Activated CD8-positive, alpha-beta T cell treated with anti-CD3 and anti-CD28 coated beads, Interleukin-2, amount 10 ng/mL, durations not matched to agents 7 days and 5 days (primary cell): Measurements from ENCODE around the gene KLHL35. TPM values are rescaled to one million over a fixed set of nuclear protein-coding genes. Genes with fewer than 3 reads are reported as not detected.
A peak's percentile ranks its signal among the peaks of the same experiment; 100 is the strongest.

Experiments
- ATAC-seq: fragments of 150-1000 bp; cut with Tn5 transposase; one replicate; pipeline ENCODE4 v1.10.0; 2021; ENCODE audit warnings: moderate library complexity
- CTCF ChIA-PET: fragments of 350-600 bp; sonication (Branson Sonifier 250); formaldehyde crosslinking; loops from one replicate; lab custom pipeline; 2021; ENCODE audit warnings: antibody characterized with exemption; lab: Charles Lee
- POLR2A ChIA-PET: fragments of 350-600 bp; sonication (Branson Sonifier 250); formaldehyde crosslinking; loops from one replicate; lab custom pipeline; 2021; ENCODE audit warnings: antibody characterized with exemption; lab: Charles Lee
- DNase-seq: peaks from one replicate; pipeline ENCODE4 v3.0.0-alpha.2; 2020
- H3K27ac Mint-ChIP-seq: one replicate; pipeline ENCODE4 v1.8.0; 2021; ENCODE audit warnings: mild to moderate bottlenecking, mixed read lengths
- H3K27me3 Mint-ChIP-seq: one replicate; pipeline ENCODE4 v1.8.0; 2021; ENCODE audit warnings: low read depth, mixed read lengths
- H3K36me3 Mint-ChIP-seq: one replicate; pipeline ENCODE4 v1.8.0; 2021; ENCODE audit warnings: low read depth, mixed read lengths
- H3K4me1 Mint-ChIP-seq: one replicate; pipeline ENCODE4 v1.8.0; 2021; ENCODE audit warnings: low read depth, mixed read lengths
- H3K4me3 Mint-ChIP-seq: one replicate; pipeline ENCODE4 v1.8.0; 2021; ENCODE audit warnings: mild to moderate bottlenecking, mixed read lengths
- H3K9me3 Mint-ChIP-seq: one replicate; pipeline ENCODE4 v1.8.0; 2022; ENCODE audit warnings: mixed read lengths; ENCODE audit not compliant: insufficient read depth
- total RNA-seq, 2 experiments: library from RNA; stranded (reverse); gene quantifications; one replicate each; pipeline ENCODE4 v1.2.3, GENCODE V29; 2021

The KLHL35 gene
- total RNA-seq, 2 experiments from 2014 or later, result 0.26 to 0.31 TPM

DNA sequence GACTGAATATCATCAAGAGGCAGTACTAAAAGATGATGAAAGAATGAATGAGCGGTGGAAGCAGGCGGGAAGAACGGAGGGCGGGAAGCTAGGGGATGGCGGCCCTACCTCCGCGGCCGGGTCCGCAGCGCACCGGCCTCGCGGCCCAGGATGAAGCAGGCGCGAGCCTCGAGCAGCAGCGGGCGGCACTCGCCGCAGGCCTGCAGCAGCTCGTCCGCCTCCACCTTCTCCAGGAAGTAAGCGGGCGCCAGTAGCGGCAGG lies 3.4 kb downstream of the KLHL35 start:
- peaks cover 4% of the 10 kb centered on the region for H3K9me3 Mint-ChIP-seq
- ChIA-PET CTCF (interaction anchor here (0.9 to 1.4 kb wide), 5 partner anchors 13 to 150 kb away, joined by 4 to 5 read pairs (median 4); no protein-coding TSS in a partner anchor), POLR2A (interaction anchor here (1.0 kb wide), 1 partner anchor 47 kb away, joined by 3 read pairs; no protein-coding TSS in a partner anchor)
- peak overlapping the region; percentile 61 for H3K4me3 Mint-ChIP-seq
- DNase-seq, result no peak
- H3K27me3 Mint-ChIP-seq, result peaks cover 45% of the 10 kb centered on the region
- H3K36me3 Mint-ChIP-seq, result peaks cover 6% of the 10 kb centered on the region
- no peak for ATAC-seq
- H3K4me1 Mint-ChIP-seq, result peaks cover 16% of the 10 kb centered on the region
- H3K27ac Mint-ChIP-seq, result peak overlapping the region; percentile 50

DNA sequence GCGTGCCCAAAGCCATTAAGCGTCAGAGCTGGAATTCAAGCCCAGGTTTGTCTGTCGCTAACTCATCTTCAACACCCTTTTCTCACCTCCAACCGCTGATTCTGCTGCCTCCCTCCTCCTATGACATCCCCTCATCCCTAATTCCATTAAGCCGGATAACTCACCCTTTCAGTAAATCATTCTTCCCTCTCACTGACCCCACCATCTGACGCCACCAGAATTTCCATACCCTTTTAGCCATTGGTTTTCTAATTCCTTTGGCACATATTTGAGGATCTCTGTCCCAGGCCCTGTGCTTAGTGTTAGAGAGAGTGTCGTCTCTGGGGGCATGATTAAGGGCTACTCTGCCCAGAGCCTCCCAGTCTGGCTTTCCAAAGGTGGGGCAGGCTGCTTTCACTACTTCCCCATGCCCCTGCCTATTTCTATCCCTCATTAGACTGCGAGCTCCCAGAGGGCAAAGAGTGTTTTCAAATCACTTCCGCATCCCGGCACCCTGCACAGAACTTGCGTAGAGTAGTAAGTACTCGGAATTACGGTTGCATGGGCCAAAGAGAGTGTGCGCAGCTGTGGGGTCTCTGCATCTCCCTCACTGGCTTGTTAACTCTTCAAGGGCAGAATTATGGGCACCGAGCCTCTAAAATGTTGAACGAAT lies 3.9 kb downstream of the KLHL35 start:
- Mint-ChIP-seq H3K36me3 (peaks cover 6% of the 10 kb centered on the region), H3K9me3 (peaks cover 4% of the 10 kb centered on the region), H3K4me3 (peak overlapping the region; percentile 61), H3K4me1 (peaks cover 16% of the 10 kb centered on the region), H3K27me3 (peaks cover 45% of the 10 kb centered on the region), H3K27ac (peak overlapping the region; percentile 50)
- CTCF ChIA-PET, result interaction anchor here (0.9 to 1.4 kb wide), 6 partner anchors 13 to 149 kb away, joined by 3 to 5 read pairs (median 4); no protein-coding TSS in a partner anchor
- no peak for DNase-seq
- POLR2A ChIA-PET, result no interaction called here
- no peak for ATAC-seq

DNA sequence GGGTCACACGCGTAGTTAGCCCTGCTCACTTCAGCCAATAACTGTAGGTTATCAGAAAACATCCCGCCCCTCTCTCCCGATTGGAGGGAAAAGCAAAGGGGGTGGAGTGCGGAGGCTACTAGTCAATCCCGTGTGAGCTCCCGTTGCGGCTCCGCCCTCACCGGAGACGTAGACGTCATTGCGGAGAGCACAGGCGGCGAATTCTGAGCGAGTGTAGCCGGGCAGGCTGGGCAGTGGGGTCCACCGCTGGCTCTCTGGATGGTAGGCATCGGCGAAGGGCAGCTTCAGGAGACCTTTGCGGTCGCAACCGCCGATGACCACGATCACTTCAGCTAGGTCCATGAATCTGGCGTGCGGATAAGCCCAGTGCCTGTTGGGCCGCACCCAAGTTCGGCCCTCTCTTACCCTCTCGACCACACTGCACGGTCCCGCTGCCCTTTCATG lies 4.7 kb downstream of the KLHL35 start:
- Mint-ChIP-seq H3K4me3 (no peak overlapping the region), H3K36me3 (peaks cover 6% of the 10 kb centered on the region), H3K27me3 (peaks cover 43% of the 10 kb centered on the region), H3K9me3 (peaks cover 4% of the 10 kb centered on the region), H3K27ac (no peak overlapping the region), H3K4me1 (peaks cover 16% of the 10 kb centered on the region)
- ChIA-PET CTCF (interaction anchor here (0.9 to 1.2 kb wide), 2 partner anchors 20 to 152 kb away, joined by 3 read pairs; no protein-coding TSS in a partner anchor), POLR2A (no interaction called here)
- peak; percentile 33 for ATAC-seq
- peak; percentile 59 for DNase-seq

DNA sequence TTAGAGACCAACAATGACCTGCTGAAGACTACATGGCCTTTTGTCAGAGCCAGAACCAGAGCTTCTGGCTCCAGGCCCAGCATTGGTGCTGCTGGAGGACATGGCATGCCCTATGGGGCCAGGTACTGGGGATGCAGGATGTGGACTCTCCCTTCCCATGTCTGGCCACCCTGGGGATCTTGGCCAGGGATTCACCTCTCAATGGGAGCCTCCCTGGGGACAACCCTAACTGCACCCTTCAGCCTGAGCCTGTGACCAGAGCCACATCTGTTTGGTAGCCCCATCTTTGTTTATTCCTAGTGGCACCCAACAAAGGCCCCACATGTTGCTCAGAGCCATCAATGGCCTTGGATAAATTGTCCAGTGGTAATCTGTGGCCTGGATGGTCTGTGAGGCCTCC lies 5.8 kb downstream of the KLHL35 start:
- Mint-ChIP-seq H3K27ac (no peak overlapping the region), H3K36me3 (peaks cover 9% of the 10 kb centered on the region), H3K4me3 (no peak overlapping the region), H3K27me3 (peaks cover 34% of the 10 kb centered on the region), H3K9me3 (peaks cover 4% of the 10 kb centered on the region), H3K4me1 (peaks cover 16% of the 10 kb centered on the region)
- ChIA-PET POLR2A (no interaction called here), CTCF (interaction anchor here (0.8 to 1.1 kb wide), 2 partner anchors 19 to 105 kb away, joined by 3 read pairs; no protein-coding TSS in a partner anchor)
- no peak for ATAC-seq
- no peak for DNase-seq

DNA sequence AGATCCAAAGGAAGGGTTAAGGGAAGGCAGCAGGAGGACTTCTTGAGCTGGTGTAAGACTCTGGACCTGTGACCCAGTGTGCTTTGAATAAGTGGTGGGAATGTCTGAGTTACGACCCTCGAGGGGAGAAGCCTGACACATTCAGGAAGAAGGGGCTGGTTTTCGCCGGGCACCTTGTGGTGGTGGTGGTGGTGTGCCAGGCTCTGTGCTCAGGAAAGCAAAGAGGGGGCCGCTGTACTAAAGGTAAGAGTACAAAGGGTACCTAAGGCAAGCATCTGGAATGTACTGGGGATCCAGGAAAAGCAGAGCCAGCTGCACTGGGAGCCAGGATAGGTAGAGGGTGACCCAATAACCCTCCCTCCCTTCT lies 6.3 kb downstream of the KLHL35 start:
- ChIA-PET POLR2A (no interaction called here), CTCF (interaction anchor here (0.8 to 1.1 kb wide), 2 partner anchors 19 to 105 kb away, joined by 3 read pairs; no protein-coding TSS in a partner anchor)
- no peak overlapping the region for H3K27ac Mint-ChIP-seq
- DNase-seq (no peak), ATAC-seq (no peak)
- H3K27me3 Mint-ChIP-seq, result peaks cover 29% of the 10 kb centered on the region
- H3K9me3 Mint-ChIP-seq, result peaks cover 4% of the 10 kb centered on the region
- H3K4me3 Mint-ChIP-seq, result no peak overlapping the region
- H3K36me3 Mint-ChIP-seq, result peaks cover 9% of the 10 kb centered on the region
- peaks cover 16% of the 10 kb centered on the region for H3K4me1 Mint-ChIP-seq

DNA sequence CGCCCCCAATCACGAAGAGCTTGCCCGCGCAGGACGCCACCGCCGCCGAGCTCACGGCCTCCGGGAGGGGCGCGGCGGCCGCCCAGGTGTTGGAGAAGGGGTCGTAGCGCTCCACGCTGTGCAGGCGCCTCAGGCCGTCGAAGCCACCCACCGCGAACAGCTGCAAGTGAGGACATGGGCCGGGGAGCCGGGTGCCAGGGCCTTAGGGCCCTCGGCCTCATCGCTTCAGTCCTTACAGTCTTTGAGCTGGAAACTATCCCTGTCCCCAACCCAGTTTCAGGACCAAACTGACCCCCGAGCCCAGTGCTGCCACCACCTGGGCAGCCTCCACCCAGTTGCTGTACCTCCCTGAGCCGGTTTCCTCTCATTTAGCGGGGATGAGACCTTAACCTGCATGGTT lies 7.6 kb downstream of the KLHL35 start:
- Mint-ChIP-seq H3K27me3 (peaks cover 16% of the 10 kb centered on the region), H3K36me3 (peaks cover 9% of the 10 kb centered on the region), H3K4me3 (no peak overlapping the region), H3K9me3 (peaks cover 4% of the 10 kb centered on the region), H3K4me1 (peaks cover 12% of the 10 kb centered on the region), H3K27ac (no peak overlapping the region)
- ATAC-seq (no peak), DNase-seq (no peak)
- CTCF ChIA-PET, result interaction anchor here (0.7 to 1.5 kb wide), 3 partner anchors 11 to 100 kb away, joined by 4 to 6 read pairs (median 4); partner anchors contain the start of gene GDPD5
- POLR2A ChIA-PET, result no interaction called here

DNA sequence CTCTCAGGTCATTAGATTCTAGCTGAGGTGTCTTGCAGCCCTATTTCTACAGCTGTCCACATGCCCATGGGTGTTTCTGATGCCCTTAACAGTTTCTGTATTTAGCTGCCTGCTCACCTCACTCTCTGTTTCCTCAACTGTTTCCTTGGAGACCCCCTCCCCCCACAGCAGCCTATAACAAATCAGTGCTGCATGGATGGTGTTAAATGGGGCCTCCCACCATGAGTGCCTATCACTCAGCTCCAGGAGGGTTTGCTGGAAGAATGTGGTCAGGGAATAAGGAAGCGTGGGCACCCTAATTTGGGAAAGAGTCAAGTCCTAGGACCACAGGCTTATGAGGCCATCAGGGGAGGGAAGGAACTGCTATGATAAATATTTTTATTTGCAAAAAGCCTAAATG lies 8.6 kb downstream of the KLHL35 start:
- POLR2A ChIA-PET, result no interaction called here
- ATAC-seq, result no peak
- Mint-ChIP-seq H3K27me3 (peaks cover 15% of the 10 kb centered on the region), H3K36me3 (peaks cover 8% of the 10 kb centered on the region), H3K4me3 (no peak overlapping the region), H3K27ac (no peak overlapping the region), H3K9me3 (peaks cover 3% of the 10 kb centered on the region), H3K4me1 (peaks cover 10% of the 10 kb centered on the region)
- CTCF ChIA-PET, result interaction anchor here (0.8 to 1.0 kb wide), 2 partner anchors 10 to 101 kb away, joined by 3 read pairs; partner anchors contain the start of gene GDPD5
- no peak for DNase-seq

DNA sequence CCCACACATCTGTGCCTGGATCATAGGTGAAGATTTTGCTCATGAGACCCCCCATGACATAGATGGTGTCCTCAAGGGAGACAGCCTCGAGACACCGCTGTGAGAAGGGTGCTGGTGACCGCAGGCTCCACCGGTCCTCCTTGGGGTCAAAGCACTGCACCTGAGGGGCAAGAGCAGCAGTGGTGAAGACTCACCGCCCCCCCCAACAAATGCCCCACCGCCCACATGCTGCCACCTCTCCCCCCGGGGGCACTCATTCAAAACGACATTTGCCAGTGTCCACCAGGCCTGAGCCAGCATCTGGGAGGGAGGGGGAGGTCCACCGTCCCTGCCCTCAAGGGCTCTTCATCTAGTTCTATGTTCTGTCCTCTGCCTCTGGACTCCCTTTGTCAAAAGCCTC lies 9.3 kb downstream of the KLHL35 start:
- Mint-ChIP-seq H3K36me3 (peaks cover 3% of the 10 kb centered on the region), H3K4me1 (peaks cover 3% of the 10 kb centered on the region), H3K4me3 (no peak overlapping the region), H3K27ac (no peak overlapping the region), H3K27me3 (peaks cover 8% of the 10 kb centered on the region), H3K9me3 (no peaks in the 10 kb centered on the region)
- CTCF ChIA-PET, result interaction anchor here (1.0 kb wide), 1 partner anchor 102 kb away, joined by 3 read pairs; the partner anchor contains the start of gene GDPD5
- ATAC-seq (no peak), DNase-seq (no peak)
- POLR2A ChIA-PET, result no interaction called here

DNA sequence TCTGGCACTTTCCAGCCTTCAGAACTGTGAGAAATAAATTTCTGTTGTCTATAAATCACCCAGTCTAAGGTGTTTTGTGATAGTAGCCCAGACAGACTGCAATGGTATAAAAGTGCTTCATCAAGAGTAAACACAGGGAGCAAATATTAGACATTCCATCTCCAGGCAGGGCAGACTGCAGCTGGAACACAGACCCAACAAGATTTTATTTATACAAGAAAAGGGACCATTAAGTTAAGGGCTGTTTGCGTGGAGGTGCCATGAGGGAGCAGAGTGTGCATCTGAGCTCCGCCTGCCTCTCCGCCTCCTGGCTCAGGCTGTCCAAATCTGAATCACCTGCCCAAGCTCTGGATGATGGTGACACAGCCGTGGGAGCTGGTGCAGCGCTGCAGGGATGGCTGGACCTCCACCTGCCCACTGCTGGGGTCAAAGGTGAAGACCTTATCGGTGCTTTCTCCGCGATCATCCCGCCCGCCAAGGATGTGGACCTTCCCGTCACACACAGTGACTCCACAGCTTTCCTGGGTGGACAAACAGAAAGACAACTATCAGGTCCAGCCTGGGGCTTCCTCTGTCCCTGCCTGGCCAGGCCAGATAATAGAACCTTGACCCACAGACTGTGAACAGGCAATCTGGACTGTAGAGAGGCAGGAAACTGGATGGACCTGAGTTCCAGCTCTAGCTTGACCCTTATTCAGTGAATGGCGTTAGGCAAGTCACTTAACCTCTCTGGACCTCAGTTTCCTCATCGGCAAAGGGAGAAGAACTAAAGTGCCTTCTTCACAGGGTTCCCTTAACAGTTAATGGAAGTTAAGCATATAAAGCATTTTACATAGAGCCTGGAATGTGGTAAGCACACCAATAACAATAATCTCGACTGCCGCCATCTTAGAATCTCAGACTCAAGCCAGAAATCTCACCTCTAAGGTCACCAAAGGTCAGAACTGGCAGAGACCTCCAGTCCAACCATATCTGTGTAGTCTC lies 10.5 kb downstream of the KLHL35 start:
- no peak for DNase-seq
- CTCF ChIA-PET, result no interaction called here
- H3K4me1 Mint-ChIP-seq, result no peaks in the 10 kb centered on the region

DNA sequence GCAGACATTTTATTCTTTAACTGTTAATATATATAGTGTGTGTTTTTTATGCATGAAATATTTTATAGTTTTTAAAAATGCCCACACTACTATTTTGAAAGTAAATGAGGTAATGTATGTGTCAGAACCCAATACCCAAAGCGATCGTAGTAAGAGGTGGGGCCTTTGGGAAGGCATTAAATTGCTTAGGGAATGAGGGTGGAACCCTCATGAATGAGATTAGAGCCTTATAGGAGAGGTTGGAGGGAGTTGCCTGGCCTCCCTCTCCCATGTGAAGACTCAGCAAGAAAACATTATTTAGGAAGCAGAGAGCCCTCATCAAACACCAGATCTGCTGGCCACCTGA lies 11.1 kb downstream of the KLHL35 start:
- H3K27ac Mint-ChIP-seq, result peak overlapping the region; percentile 26
- POLR2A ChIA-PET, result no interaction called here
- peaks cover 4% of the 10 kb centered on the region for H3K36me3 Mint-ChIP-seq
- H3K9me3 Mint-ChIP-seq, result no peaks in the 10 kb centered on the region
- no peaks in the 10 kb centered on the region for H3K4me1 Mint-ChIP-seq
- H3K4me3 Mint-ChIP-seq, result no peak overlapping the region
- ATAC-seq (no peak), DNase-seq (no peak)
- no peaks in the 10 kb centered on the region for H3K27me3 Mint-ChIP-seq
- CTCF ChIA-PET, result no interaction called here

More for the DNA sequence above, 10.5 kb downstream of the KLHL35 start:
- POLR2A ChIA-PET, result interaction anchor here (0.6 kb wide), 1 partner anchor 111 kb away, joined by 3 read pairs; no protein-coding TSS in a partner anchor
- Mint-ChIP-seq H3K27me3 (no peaks in the 10 kb centered on the region), H3K4me3 (no peak overlapping the region), H3K27ac (peak overlapping the region; percentile 26), H3K9me3 (no peaks in the 10 kb centered on the region), H3K36me3 (peaks cover 3% of the 10 kb centered on the region)
- ATAC-seq, result no peak

DNA sequence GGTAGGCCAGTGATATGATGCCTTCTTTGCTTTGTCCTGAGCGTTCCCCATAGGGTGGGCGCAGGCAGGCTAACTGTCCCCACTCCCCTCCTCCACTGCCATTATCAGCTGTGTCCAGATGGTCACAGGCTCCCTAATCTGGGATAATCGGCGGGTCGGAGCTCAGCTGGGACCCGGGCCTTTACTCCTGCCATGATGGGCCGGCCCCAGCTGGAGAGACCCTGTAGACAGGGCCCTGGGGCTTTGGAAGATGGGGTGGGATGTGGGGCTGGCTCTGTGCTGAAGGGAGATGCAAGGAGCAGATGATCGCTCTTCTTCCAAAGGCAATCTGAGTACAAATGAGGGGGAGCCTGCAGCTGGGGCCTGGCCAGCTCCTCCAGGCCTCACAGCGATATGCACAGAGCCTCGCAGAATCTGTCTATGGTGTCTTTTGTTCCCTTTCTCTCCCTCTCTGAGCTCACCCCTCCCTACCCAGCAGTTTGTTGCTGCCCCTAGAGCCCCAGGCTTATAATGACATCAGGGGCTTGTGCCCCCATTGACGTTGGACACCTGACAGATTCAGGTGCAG lies 11.9 kb downstream of the KLHL35 start:
- CTCF ChIA-PET, result interaction anchor here (1.6 kb wide), 1 partner anchor 13 kb away, joined by 5 read pairs; no protein-coding TSS in a partner anchor
- H3K9me3 Mint-ChIP-seq, result no peaks in the 10 kb centered on the region
- H3K4me3 Mint-ChIP-seq, result no peak overlapping the region
- no peaks in the 10 kb centered on the region for H3K4me1 Mint-ChIP-seq
- peaks cover 8% of the 10 kb centered on the region for H3K36me3 Mint-ChIP-seq
- H3K27me3 Mint-ChIP-seq, result no peaks in the 10 kb centered on the region
- ATAC-seq (no peak), DNase-seq (no peak)
- POLR2A ChIA-PET, result no interaction called here
- no peak overlapping the region for H3K27ac Mint-ChIP-seq
